Measurements from ENCODE around the gene WDR43. TPM values are rescaled to one million over a fixed set of nuclear protein-coding genes. Genes with fewer than 3 reads are reported as not detected.

The WDR43 gene
- total and polyA plus RNA-seq, 12 donors: 7.2 to 69.8 (median 31.2) TPM

DNA sequence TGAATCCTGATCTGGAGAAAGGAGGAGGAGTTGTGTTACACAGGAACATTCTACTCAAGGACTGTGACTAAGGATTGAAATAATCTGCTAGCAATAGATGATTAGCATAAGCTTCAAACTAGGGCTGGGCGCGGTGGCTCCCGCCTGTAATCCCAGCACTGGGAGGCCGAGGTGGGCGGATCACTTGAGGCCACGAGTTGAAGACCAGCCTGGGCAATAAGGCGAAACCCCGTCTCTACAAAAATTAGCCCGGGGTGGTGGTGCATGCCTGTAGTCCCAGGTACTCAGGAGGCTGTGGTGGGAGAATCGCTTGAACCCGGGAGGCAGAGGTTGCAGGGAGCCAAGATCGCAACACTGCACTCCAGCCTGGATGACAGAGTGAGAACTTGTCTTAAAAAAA lies 25.9 kb upstream of the WDR43 start:
- 82 to 91% (median 88%) methylated on average over 12 of the region's 12 CpGs for WGBS, 4 donors
- Histone ChIP-seq H3K9me3 (replicated peaks in 1 of 3) (no peaks in the 10 kb centered on the region), H3K4me1 (replicated peaks in 1 of 2) (peaks cover 16 to 34% of the 10 kb centered on the region in 2 donors), H3K4me3 (peak overlapping the region in 1 of 4 donors; percentile 92), H3K27ac (no peak overlapping the region), H3K27me3 (no peaks in the 10 kb centered on the region), H3K36me3 (replicated peaks in 1 of 2) (peaks cover 0 to 2% of the 10 kb centered on the region in 2 donors)
- intact Hi-C loops (cut with DNase I): no loop called here
- no peak for DNase-seq
- TF ChIP-seq POLR2A (IDR thresholded peaks at IDR 0.05): no peak
- TF ChIP-seq, protein P1, sequence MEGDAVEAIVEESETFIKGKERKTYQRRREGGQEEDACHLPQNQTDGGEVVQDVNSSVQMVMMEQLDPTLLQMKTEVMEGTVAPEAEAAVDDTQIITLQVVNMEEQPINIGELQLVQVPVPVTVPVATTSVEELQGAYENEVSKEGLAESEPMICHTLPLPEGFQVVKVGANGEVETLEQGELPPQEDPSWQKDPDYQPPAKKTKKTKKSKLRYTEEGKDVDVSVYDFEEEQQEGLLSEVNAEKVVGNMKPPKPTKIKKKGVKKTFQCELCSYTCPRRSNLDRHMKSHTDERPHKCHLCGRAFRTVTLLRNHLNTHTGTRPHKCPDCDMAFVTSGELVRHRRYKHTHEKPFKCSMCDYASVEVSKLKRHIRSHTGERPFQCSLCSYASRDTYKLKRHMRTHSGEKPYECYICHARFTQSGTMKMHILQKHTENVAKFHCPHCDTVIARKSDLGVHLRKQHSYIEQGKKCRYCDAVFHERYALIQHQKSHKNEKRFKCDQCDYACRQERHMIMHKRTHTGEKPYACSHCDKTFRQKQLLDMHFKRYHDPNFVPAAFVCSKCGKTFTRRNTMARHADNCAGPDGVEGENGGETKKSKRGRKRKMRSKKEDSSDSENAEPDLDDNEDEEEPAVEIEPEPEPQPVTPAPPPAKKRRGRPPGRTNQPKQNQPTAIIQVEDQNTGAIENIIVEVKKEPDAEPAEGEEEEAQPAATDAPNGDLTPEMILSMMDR (IDR thresholded peaks at IDR 0.05): no peak

DNA sequence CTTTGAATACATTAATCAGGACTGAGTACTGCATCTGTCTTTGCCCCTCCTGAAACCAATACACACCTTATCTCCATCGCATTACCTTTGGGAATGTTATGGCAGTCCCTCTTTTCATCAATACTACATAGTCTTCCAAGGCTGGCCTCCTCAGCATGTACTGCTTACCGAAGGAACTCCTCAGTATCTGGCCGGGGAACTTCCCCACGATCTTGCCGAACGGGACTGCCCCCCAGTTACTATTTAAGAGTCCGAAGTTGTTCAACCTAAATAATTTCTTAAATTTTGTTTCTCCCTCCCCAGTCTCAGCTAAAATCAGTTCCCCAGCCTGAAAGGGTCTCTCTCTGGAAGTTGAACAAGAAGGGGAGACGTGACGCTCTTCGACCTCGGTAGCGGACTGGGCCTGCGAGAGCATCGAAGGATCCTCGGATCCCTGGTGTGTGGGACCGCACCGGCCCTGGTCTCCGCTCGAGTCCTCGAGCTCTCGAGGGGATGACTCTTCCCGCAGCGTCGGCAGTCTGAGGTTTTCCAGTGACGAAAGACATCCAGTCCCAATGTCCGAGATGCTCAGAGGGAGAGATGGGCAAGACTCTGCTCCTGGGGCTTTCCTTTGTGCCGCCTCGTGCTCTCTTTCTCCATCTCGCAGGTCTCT lies 24.8 kb upstream of the WDR43 start:
- intact Hi-C loops (cut with DNase I): no loop called here
- H3K4me1 ChIP-seq (replicated peaks in 1 of 2): peaks cover 16 to 30% of the 10 kb centered on the region in 2 donors
- H3K9me3 ChIP-seq (replicated peaks in 1 of 3): no peaks in the 10 kb centered on the region
- H3K27me3 ChIP-seq: no peaks in the 10 kb centered on the region
- 0 to 2% (median 1%) methylated on average over 15 to 29 of the region's 29 CpGs for WGBS, 4 donors
- peak overlapping the region; percentile 1 to 92 (median 84) for H3K4me3 ChIP-seq
- H3K36me3 ChIP-seq (replicated peaks in 1 of 2): no peaks in the 10 kb centered on the region
- H3K27ac ChIP-seq: peak overlapping the region in 4 of 5 donors; percentile 46 to 90 (median 70)
- no peak for TF ChIP-seq POLR2A (IDR thresholded peaks at IDR 0.05)
- TF ChIP-seq, protein P1 (IDR thresholded peaks at IDR 0.05): no peak
- DNase-seq: peak in 1 of 7 donors; percentile 32

DNA sequence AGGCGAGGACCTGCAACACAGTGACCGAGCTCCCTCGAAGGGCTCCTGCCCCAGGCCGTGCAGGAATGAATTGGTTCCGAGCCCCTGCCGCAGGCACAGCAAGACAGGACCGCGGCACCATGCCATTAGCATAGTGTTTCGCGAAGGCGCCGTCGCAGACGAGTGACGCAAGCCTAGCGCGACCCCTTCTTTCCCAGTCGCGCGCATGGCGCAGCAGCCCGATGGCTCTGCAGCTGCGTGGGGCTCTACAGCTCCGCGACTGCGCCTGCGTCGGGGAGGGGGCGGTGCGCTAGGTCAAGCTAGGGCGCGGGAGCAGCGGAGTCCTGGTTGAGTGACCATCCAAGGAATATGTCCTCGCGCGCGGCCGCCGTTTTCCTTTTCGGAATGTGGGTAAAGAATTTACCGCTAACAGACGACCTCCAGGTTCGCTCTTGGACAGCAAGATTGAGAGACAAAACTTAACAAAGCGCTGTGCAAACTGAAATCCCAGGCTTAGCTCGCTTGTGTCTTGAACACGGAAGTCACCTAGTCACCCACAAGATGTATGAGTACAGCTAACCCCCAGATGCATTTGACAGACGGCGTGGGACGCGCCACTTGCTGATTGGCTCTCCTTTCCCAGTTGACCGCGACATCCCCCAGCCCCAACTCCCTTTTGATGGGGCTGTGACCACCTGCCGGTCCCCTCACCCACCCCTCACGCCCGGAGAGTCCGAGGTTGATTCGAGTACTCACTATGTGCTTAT lies 24.1 kb upstream of the WDR43 start, which contains the start of gene TRMT61B:
Gene TRMT61B (minus strand): TSS at position 164 of the 746 bp plus-strand sequence. CDS start 32 bp downstream, at position 132.
- no peaks in the 10 kb centered on the region for H3K36me3 ChIP-seq (replicated peaks in 1 of 2)
- peak within 1 kb of the TSS; percentile 1 to 92 (median 84) for H3K4me3 ChIP-seq
- no peaks in the 10 kb centered on the region for H3K9me3 ChIP-seq (replicated peaks in 1 of 3)
- WGBS, 4 donors: 0% methylated on average over 14 to 57 of the region's 57 CpGs
- H3K4me1 ChIP-seq (replicated peaks in 1 of 2): peaks cover 16 to 30% of the 10 kb centered on the region in 2 donors
- peak within 1 kb of the TSS in 4 of 5 donors; percentile 46 to 90 (median 70) for H3K27ac ChIP-seq
- DNase-seq: peak; percentile 96 to 98 (median 97)
- intact Hi-C loops (cut with DNase I): no loop called here
- TF ChIP-seq, protein P1 (IDR thresholded peaks at IDR 0.05): no peak
- peak; percentile 7 to 79 for TF ChIP-seq POLR2A (IDR thresholded peaks at IDR 0.05)
- H3K27me3 ChIP-seq: no peaks in the 10 kb centered on the region

DNA sequence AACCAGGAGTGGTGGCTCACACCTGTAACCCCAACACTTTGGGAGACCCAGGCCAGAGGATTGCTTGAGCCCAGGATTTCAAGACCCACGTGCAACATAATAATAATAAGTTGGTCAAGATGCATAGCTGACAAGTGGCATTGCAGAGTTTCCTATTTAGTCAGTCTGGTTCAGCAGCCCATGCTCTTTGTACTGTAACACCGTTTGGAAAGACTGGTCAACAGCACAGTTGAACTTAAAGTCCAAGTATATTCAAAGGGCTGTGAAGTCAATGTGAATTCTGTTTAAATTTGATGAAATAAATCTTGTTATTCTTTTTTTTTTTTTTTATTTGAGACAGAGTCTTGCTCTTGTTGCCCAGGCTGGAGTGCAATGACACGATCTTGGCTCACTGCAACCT lies 22.8 kb upstream of the WDR43 start:
- no peak for DNase-seq
- TF ChIP-seq POLR2A (IDR thresholded peaks at IDR 0.05): no peak
- TF ChIP-seq, protein P1 (IDR thresholded peaks at IDR 0.05): no peak

More for the DNA sequence above, 22.8 kb upstream of the WDR43 start:
- H3K27me3 ChIP-seq: no peaks in the 10 kb centered on the region
- no peak overlapping the region for H3K4me3 ChIP-seq
- 88 to 92% (median 90%) methylated on average over 3 of the region's 3 CpGs for WGBS, 4 donors
- no peak overlapping the region for H3K27ac ChIP-seq
- no peaks in the 10 kb centered on the region for H3K36me3 ChIP-seq (replicated peaks in 1 of 2)
- peaks cover 16 to 30% of the 10 kb centered on the region in 2 donors for H3K4me1 ChIP-seq (replicated peaks in 1 of 2)
- no peaks in the 10 kb centered on the region for H3K9me3 ChIP-seq (replicated peaks in 1 of 3)
- intact Hi-C loops (cut with DNase I): no loop called here

All from adrenal gland (tissue), 12 donors.